GM18909 (cell line): ENCODE measurements around the gene MANEAL.
"Not testable (repeated sequence)": the region's sequence is repeated elsewhere in the genome, so short reads cannot be mapped to it uniquely, and the experiment has no call there.

ENCODE experiments used
- ATAC-seq: cut with Tn5 transposase; IDR thresholded peaks from one replicate; pipeline ENCODE4 v1.9.1; 2021; ENCODE audit warnings: mild to moderate bottlenecking; ENCODE audit not compliant: unreplicated experiment, poor library complexity

Gene MANEAL

GRCh38 chr1:37793773-37794371, at the start of gene MANEAL:
TSS of gene MANEAL (plus strand) at chr1:37793847. CDS start at chr1:37794183, 336 bp downstream.
- peak; percentile 55 for ATAC-seq

- ATAC-seq, result no peak
These were observed 46.8 kb upstream of the MANEAL start for GRCh38 chr1:37746806-37747205.

- no peak for ATAC-seq
These were observed 45.1 kb upstream of the MANEAL start for GRCh38 chr1:37748565-37748964.

- no peak for ATAC-seq
These were observed 41.4 kb upstream of the MANEAL start for GRCh38 chr1:37752213-37752582.

GRCh38 chr1:37752583-37753471, 40.8 kb upstream of the MANEAL start:
- no peak for ATAC-seq

- no peak for ATAC-seq
These were observed 40.0 kb upstream of the MANEAL start for GRCh38 chr1:37753473-37754321.

- no peak for ATAC-seq
These were observed 38.4 kb upstream of the MANEAL start for GRCh38 chr1:37755290-37755689.

GRCh38 chr1:37755951-37756560, 37.6 kb upstream of the MANEAL start:
- no peak for ATAC-seq

GRCh38 chr1:37759451-37759850, 34.2 kb upstream of the MANEAL start:
- ATAC-seq, result no peak

GRCh38 chr1:37761416-37762095, 32.1 kb upstream of the MANEAL start:
- ATAC-seq, result no peak

- no peak for ATAC-seq
These were observed 31.1 kb upstream of the MANEAL start for GRCh38 chr1:37762516-37762915.

GRCh38 chr1:37763791-37764413, 29.7 kb upstream of the MANEAL start:
- ATAC-seq, result no peak

- ATAC-seq, result no peak
These were observed 29.2 kb upstream of the MANEAL start for GRCh38 chr1:37764414-37764825.

- ATAC-seq, result no peak
These were observed 28.7 kb upstream of the MANEAL start, which contains the start of gene EPHA10 for GRCh38 chr1:37764888-37765441. TSS of gene EPHA10 (minus strand) at chr1:37765120. CDS start at chr1:37765066, 54 bp downstream.

- no peak for ATAC-seq
These were observed 27.6 kb upstream of the MANEAL start for GRCh38 chr1:37765916-37766664.

GRCh38 chr1:37767488-37767887, 26.2 kb upstream of the MANEAL start:
- ATAC-seq, result no peak

- not testable (repeated sequence) for ATAC-seq
These were observed 22.2 kb upstream of the MANEAL start for GRCh38 chr1:37771440-37771839.

- ATAC-seq, result no peak
These were observed 16.6 kb upstream of the MANEAL start for GRCh38 chr1:37776946-37777516.
